ENCODE data around the gene BICD2.
A peak's percentile ranks its signal among the peaks of the same experiment; 100 is the strongest.

DNA sequence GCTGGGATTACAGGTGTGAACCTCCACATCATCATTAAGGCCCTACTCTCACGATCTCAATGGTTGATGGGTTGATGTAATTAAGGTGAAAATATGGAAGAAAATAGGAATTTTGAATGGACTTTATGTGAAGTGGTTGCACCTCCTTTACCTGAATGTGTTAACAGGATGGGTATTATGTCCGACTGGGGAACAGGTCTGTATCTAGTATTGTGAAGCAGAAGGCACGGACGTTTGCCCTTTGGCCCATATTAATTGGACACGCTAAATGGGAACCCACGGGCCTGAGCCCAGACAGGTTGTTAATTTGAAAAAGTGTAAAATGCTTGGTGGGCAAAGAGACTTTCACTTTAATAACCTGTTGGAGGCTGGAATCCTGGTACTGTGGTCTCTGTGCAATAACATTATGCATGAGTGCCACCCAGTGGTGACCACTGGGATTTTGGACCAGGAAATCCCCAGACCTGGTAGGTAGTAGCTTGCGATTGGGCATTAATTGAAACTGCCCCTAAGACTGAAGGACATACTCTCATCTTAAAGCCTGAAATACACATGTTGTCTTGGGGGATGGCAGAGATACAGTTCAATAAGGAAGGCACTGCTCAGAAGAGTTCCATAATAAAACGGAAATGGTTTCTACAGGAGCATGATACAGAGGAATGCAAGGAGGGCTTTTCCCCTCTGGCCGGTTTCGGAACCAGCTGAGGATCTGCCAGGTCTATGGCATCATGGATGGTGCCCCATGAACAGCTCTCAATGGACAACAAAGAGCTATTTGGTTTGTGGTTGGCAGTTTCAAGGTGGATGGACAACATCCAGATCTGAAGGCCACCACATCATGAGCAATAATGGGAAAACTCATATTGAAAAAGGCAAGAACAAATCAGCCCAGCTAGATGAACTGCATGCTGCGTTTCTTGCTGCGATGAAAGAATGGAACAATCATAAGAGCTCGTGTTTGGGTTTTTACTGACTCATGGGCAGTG, 26.2 kb upstream of the BICD2 start:
- TF ChIP-seq CTCF (IDR thresholded peaks at IDR 0.05) (peak; percentile 68 to 82), POLR2AphosphoS5 (IDR thresholded peaks at IDR 0.05) (no peak)

All from suprapubic skin (tissue), 3 donors.